Superior temporal gyrus (tissue), 1 donor: ENCODE measurements around the gene KLF4.

ENCODE experiments used
- DNase-seq: peaks from one replicate; pipeline ENCODE4 v3.0.0-alpha.2; 2016; ENCODE audit errors: extremely low spot score

The KLF4 gene

DNA sequence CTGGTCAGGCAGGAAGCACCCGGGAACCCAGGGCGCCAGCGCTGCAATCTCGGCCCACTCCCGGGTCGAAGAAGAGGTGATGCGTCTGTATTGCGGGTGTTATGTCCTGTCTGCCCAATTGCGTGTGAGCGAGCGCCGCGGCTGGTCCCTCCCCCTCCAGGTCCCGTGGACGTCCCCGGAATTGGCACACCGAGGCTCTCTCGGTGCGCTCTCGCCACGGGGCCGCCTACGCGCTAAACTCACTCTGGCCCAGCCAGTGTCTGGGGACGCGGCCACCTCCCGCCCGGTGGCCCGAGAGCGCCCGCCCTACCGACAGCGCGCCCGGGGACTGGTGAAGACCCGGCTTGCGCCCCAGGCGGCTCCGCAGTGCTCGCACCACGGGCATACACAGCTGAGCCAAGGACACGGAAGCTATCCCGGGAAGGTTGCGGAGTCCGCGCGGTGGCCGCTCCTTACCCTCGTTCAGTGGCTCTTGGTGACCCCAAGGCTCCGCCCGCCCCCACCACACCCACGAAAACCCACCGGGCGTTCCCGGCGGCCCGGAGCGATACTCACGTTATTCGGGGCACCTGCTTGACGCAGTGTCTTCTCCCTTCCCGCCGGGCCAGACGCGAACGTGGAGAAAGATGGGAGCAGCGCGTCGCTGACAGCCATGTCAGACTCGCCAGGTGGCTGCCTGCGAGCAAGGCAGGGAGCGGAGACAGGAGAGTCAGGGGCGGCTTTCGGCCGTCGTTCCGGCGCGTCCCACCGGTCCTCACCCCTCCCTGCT lies 1.0 kb downstream of the KLF4 start:
- DNase-seq: no peak

GRCh38 chr9:107487521-107488374 lies 1.8 kb downstream of the KLF4 start:
- no peak for DNase-seq

- DNase-seq: no peak
Observed at GRCh38 chr9:107486674-107487520, 2.7 kb downstream of the KLF4 start.

DNA sequence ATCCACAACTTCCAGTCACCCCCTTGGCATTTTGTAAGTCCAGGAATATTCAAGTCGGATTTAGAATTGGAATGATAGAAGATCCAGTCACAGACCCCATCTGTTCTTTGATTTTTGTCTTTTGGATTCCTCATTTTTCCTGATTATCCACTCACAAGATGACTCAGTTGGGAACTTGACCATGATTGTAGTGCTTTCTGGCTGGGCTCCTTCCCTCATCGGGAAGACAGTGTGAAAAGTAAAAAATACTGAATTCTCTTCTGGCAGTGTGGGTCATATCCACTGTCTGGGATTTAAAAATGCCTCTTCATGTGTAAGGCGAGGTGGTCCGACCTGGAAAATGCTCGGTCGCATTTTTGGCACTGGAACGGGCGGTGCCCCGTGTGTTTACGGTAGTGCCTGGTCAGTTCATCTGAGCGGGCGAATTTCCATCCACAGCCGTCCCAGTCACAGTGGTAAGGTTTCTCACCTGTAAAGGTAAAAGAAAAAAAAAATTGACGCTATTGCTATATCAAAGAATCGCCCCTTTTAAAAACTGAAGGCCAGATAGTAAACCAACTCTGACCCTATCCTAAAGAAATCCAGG lies 4.0 kb downstream of the KLF4 start:
- DNase-seq: no peak

DNA sequence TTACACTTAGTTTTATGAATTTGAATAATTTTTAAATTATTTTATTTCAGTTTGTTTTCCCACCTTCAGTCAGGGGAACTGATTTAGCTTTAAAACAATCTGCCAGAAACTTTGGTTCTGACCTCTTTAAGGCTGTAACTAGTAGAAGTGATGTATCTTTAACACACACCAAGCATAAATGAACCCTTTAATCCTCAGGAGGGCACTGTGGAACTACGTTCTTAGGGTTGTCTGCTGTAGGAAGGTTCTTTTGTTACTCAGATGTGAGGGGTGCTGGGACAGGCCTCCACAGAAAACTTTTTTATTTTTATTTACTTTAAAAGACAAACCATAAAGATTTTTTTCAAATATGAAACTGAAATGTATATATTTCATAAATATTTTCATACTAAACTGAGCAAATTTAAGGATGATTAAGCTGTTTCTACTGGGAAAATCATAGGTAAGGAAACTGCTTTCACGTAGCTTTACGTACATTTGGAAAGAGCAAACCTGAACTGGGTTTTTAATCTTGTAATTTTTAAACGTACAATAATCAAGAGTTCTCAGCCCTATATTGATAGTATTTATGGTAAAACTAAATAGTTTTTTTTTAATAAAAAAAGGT lies 5.3 kb downstream of the KLF4 start:
- peak; percentile 85 for DNase-seq

- no peak for DNase-seq
Observed at GRCh38 chr9:107483666-107484065, 5.9 kb downstream of the KLF4 start.

GRCh38 chr9:107481035-107481434 lies 8.5 kb downstream of the KLF4 start:
- no peak for DNase-seq

DNA sequence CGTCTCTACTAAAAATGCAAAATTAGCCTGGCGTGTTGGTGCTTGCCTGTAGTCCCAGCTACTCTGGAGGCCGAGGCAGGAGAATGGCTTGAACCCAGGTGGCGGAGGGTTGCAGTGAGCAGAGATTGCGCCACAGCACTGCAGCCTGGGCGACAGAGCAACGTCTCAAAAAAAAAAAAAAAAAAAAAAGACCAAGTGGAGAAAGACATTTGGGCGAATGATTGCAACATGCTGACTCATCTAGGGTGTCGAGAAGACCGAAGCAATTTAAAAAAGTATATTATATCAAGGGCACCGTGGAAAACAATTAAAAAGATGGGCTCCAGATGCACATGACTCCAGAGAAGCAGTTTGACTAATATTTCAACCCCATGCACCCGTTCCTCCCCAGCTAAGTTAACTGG lies 9.2 kb downstream of the KLF4 start:
- no peak for DNase-seq

- DNase-seq: no peak
Observed at GRCh38 chr9:107478805-107479204, 10.8 kb downstream of the KLF4 start.

GRCh38 chr9:107474124-107474523 lies 15.4 kb downstream of the KLF4 start:
- DNase-seq: no peak

DNA sequence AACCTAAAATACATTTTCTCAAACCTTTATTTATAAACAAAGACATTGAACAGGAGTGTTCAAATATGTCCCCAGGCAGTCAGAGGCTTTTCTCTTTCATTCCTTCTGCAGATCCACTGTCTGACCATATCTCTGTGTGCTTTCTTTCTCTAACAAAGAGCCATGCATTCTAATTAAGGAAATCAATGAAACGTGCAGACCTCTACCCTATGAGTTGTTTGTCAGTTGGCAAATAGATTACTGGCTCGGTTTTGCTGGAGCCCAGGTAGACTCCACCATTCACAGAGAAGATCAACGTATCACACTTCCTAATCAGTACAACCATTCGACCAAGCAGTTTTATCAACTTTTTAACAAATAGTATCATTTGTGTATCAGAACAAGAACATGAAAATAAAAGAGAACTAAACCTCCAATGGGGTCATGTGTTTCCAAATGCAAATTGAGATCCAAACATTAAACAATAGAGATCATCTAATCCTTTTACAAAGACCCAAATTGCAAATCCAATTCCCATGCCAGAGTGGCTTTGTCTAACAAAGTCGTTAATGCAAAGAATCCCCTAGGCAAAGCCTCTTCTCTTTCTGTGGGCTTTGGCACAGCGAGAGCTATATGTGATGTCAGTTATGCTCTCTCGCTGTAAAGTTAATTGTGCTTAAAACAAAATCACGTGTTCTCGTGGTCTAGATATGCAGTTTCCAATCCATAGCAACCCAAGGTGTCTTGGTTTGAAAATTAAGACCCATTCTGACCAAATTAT lies 16.8 kb downstream of the KLF4 start:
- DNase-seq: no peak

DNA sequence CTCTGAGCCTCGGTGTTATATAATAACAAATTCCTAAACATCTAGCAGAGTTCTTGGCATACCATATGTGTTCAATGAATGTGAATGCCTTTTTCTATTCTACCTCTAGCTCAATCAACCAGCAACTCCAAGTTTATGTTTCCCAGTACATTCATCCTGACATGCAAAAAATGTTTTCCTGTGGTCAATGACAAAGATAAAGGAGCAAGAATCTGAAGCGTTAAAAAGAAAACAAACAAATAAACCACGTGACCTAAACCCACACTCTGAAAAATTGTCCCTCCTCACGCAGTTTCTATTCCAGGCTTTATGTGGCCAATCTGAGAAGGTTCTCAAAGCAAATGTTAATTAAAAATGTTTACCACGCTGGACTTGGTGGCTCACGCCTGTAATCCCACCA lies 18.0 kb downstream of the KLF4 start:
- no peak for DNase-seq

- DNase-seq: no peak
Observed at GRCh38 chr9:107467416-107467815, 22.2 kb downstream of the KLF4 start.

- DNase-seq: no peak
Observed at GRCh38 chr9:107466826-107467225, 22.7 kb downstream of the KLF4 start.

DNA sequence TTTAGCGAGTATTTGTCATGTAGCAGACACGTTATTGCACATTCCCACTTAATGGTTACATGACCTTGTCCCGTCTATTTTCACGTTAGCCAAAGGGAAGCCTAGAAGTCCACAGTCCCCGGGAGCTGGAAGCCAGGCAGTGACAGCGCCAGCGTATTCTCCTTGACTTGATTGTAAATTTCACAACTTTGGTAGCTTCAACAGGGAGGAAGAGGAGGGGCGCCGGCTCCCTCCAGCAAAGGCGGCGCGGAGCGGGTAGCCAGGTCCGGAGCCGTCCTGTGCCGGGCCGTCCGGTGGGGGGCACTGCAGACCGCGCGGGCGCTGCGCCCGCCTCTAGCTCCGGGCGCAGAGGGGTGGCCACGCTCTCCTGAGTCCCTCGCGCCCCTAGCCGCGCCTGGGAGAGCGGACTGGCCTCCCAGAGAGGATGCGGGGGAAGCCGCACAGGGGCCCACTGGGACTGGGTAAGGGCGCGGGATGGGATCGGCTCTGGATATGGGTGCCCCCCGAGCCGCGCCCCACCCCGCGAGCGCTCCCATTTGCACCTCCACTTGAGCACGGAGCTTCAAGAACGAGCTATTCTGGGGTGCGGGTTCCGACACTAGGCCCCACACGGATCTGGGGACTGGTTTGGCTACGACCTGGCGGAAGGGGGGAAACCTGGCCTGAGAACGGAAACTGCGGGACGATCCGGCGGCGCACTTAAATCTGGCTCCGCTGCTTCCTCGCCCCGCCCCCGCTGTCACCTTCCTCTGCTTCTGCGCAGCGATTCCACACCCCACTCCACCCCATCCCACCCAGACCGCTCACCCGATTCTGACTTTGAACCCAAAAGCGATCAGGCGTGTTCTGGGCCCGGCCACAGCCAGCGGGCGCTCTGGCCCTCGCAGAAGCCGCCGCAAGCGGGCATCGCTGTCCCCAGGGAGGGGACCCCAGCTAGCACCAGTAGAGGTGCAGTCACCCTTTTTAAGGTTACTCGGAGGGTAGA lies 23.8 kb downstream of the KLF4 start:
- peak; percentile 50 for DNase-seq

GRCh38 chr9:107464516-107464915 lies 25.1 kb downstream of the KLF4 start:
- no peak for DNase-seq

DNA sequence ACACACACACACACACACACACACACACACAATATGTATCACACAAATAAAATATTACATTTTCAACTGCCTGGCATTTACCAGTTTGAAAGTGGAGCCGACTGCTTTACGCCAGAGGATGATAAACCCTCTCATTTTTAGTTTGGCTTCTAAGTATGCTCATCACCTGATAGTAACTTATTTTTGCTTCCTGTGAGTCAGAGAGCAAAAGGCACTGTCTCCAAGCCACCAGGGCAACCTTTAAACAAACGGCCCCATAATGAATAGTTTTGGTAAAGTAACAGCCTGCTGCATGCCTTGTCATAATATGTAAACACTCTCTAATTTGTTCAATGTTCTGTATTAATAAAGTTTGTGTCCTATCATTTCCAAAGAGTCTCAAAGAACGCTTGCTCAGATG lies 26.9 kb downstream of the KLF4 start:
- DNase-seq: no peak

DNA sequence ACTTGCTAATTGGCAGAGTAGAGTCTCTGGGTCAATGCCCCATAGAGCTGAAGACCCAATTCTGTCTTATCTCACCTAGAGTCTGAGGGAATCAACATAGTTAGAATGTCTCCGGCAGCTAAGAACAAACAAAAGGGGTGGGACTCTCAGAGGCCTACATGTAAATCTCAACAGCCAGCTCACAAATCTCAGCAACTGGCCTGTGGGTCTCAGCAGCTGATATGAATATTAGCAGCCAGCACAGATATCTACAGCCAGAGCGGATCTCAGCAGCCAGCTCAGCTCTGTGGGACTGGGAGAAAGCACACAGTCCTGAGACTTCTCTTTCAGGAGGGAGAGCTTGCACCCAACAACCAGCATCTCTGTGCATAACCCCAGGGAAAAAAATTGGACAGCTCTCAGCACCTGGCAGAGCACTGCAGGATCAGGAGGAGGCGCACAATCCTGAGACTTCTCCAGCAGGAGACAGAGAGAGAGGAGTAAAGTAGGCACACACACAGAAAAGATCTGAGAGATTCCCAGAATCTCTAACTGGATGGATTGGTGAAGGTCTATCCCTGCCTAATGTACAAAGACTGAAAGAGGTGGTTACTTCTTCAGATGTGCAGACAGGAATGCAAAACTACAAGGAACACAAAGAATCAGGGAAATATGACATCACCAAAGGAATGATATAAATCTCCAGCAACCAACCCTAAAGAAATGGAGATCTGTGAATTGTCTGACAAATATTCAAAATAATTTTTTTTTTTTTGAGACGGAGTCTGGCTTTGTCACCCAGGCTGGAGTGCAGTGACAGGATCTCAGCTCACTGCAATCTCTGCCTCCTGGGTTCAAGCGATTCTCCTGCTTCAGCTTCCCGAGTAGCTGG lies 29.2 kb downstream of the KLF4 start:
- no peak for DNase-seq
